Endothelial cell of umbilical vein (primary cell): ENCODE measurements around the gene GUCY2D. TPM values are rescaled to one million over a fixed set of nuclear protein-coding genes. Genes with fewer than 3 reads are reported as not detected.

Source experiments
- BruUV-seq: library from RNA; stranded (reverse); fragments of 400-500 nt; replicated peaks from 2 replicates; lab custom pipeline; 2021; lab: Mats Ljungman, UMichigan
- CTCF ChIA-PET: fragments of 300-600, 350-600 bp; sonication (Branson Sonifier 250); formaldehyde crosslinking; loops from one replicate; lab custom pipeline; 2021; ENCODE audit warnings: antibody characterized with exemption, inconsistent platforms; lab: Charles Lee
- POLR2A ChIA-PET: fragments of 300-600, 350-600 bp; sonication (Branson Sonifier 250); formaldehyde crosslinking; loops from one replicate; lab custom pipeline; 2021; ENCODE audit warnings: antibody characterized with exemption, inconsistent platforms; lab: Charles Lee
- DNase-seq: peaks from one replicate; pipeline ENCODE4 v3.0.0-alpha.2; 2011; ENCODE audit warnings: low read depth, low spot score
- FAIRE-seq: peaks from 2 replicates; lab custom pipeline; 2011; peaks lifted over from hg19 to GRCh38; lab: Jason Lieb, UNC
- H2AFZ ChIP-seq: 2 replicates; pipeline ENCODE4 v1.6.0; 2012; ENCODE audit warnings: low read depth, low read length, control low read depth, inconsistent platforms
- H3K27ac ChIP-seq: 2 replicates; pipeline ENCODE4 v1.5.1; 2011; ENCODE audit warnings: low read depth, mild to moderate bottlenecking, control low read depth, low read length, moderate library complexity; ENCODE audit not compliant: insufficient read depth
- H3K27me3 ChIP-seq, 2 experiments: 2 replicates each; pipeline versions ENCODE4 v1.6.0 to v1.6.1; 2011; ENCODE audit warnings: low read length in 2 of 2, mixed read lengths in 1 of 2; ENCODE audit not compliant: control insufficient read depth in 2 of 2, insufficient read depth in 2 of 2
- H3K36me3 ChIP-seq, 2 experiments: 2 replicates in 1 of 2; 3 replicates in 1 of 2; pipeline ENCODE4 v1.5.1; 2011; ENCODE audit warnings: low read length in 2 of 2, mild to moderate bottlenecking in 1 of 2, moderate library complexity in 1 of 2; ENCODE audit not compliant: control insufficient read depth in 2 of 2, insufficient read depth in 2 of 2; ENCODE audit errors: extremely low read depth in 1 of 2
- H3K4me1 ChIP-seq: 3 replicates; pipeline ENCODE4 v1.5.1; 2011; ENCODE audit warnings: mild to moderate bottlenecking, low read length; ENCODE audit not compliant: control insufficient read depth, insufficient read depth; ENCODE audit errors: extremely low read depth
- H3K4me2 ChIP-seq: 2 replicates; pipeline ENCODE4 v1.6.1; 2011; ENCODE audit warnings: low read length, control low read depth, mixed read lengths; ENCODE audit not compliant: insufficient read depth
- H3K4me3 ChIP-seq, 3 experiments: fragments of 200-600 bp in 1 of 3; sonication (generic), shearing (Covaris generic) in 1 of 3; replicated peaks in 1 of 3; 2 replicates each; pipeline ENCODE4 v1.5.1; 2011 to 2016; ENCODE audit warnings: control low read depth in 3 of 3, low read length in 3 of 3, mild to moderate bottlenecking in 2 of 3, inconsistent platforms in 1 of 3, low read depth in 1 of 3, moderate library complexity in 1 of 3; ENCODE audit not compliant: insufficient read depth in 1 of 3
- H3K79me2 ChIP-seq: 2 replicates; pipeline ENCODE4 v1.6.0; 2012; ENCODE audit warnings: low read length, inconsistent platforms; ENCODE audit not compliant: control insufficient read depth, insufficient read depth
- H3K9ac ChIP-seq: replicated peaks from 2 replicates; pipeline ENCODE3; 2011; ENCODE audit warnings: low read length, control low read depth; ENCODE audit not compliant: insufficient read depth; ENCODE audit errors: extremely low read depth
- H3K9me1 ChIP-seq: replicated peaks from 3 replicates; pipeline ENCODE4 v1.6.0; 2011; ENCODE audit warnings: mild to moderate bottlenecking, low read length; ENCODE audit not compliant: control insufficient read depth, insufficient read depth; ENCODE audit errors: extremely low read depth
- H3K9me3 ChIP-seq: replicated peaks from 2 replicates; pipeline ENCODE4 v1.5.1; 2012; ENCODE audit warnings: low read length, inconsistent platforms; ENCODE audit not compliant: control insufficient read depth, insufficient read depth
- H4K20me1 ChIP-seq: replicated peaks from 2 replicates; pipeline ENCODE3; 2011; ENCODE audit warnings: mild to moderate bottlenecking, low read length; ENCODE audit not compliant: control insufficient read depth, insufficient read depth; ENCODE audit errors: extremely low read depth
- EZH2 ChIP-seq: IDR thresholded peaks from 2 replicates; pipeline ENCODE4 v1.6.1; 2012; ENCODE audit warnings: borderline replicate concordance, low read depth, mild to moderate bottlenecking, moderate library complexity, low read length, inconsistent platforms; ENCODE audit not compliant: severe bottlenecking
- FOS ChIP-seq: IDR thresholded peaks from 2 replicates; pipeline ENCODE4 v1.6.1; 2011; ENCODE audit warnings: mild to moderate bottlenecking, low read length, moderate library complexity, borderline replicate concordance; ENCODE audit not compliant: insufficient read depth
- GATA2 ChIP-seq: IDR thresholded peaks from 2 replicates; pipeline ENCODE4 v1.7.0; 2011; ENCODE audit warnings: low read depth, mild to moderate bottlenecking, moderate library complexity, mixed read lengths, low read length; ENCODE audit not compliant: insufficient read length, insufficient read depth
- JUN ChIP-seq: IDR thresholded peaks from 2 replicates; pipeline ENCODE4 v1.6.1; 2011; ENCODE audit warnings: borderline replicate concordance, low read depth; ENCODE audit not compliant: insufficient read length, insufficient read depth
- MYC ChIP-seq: IDR thresholded peaks from one replicate; pipeline ENCODE4 v1.6.1; 2011; ENCODE audit warnings: mild to moderate bottlenecking, low read depth, low read length
- POLR2A ChIP-seq: IDR thresholded peaks from 2 replicates; pipeline ENCODE4 v1.6.1; 2012; ENCODE audit warnings: low read depth, mild to moderate bottlenecking, control low read depth, low read length
- POLR2AphosphoS5 ChIP-seq: IDR thresholded peaks from 2 replicates; pipeline ENCODE4 v1.6.1; 2012; ENCODE audit warnings: low read depth, mild to moderate bottlenecking, control low read depth, low read length, moderate library complexity; ENCODE audit not compliant: insufficient read depth
- dilution Hi-C: fragments of 300-500 bp; cut with MboI; formaldehyde crosslinking; loops from one replicate; pipeline ENCODE4 v1.15.0; 2019; ENCODE audit warnings: low sequenced_read_pairs; ENCODE audit not compliant: extremely low pct_ligation_motif_present
- intact Hi-C: fragments of 100-400 bp; cut with micrococcal nuclease; formaldehyde crosslinking; loops from one replicate; pipeline ENCODE4 v1.10.0; 2022
- polyA plus RNA-seq, 4 experiments: library from polyadenylated mRNA; depleted of rRNA in 3 of 4; stranded (reverse) in 3 of 4; unstranded in 1 of 4; fragments of >200 nt; gene quantifications; 2 replicates each; pipeline versions ENCODE4 v1.2.1 to v1.2.3, GENCODE V29; 2011 to 2012; ENCODE audit warnings: missing spikeins in 1 of 4
- total RNA-seq: library from RNA; stranded (reverse); gene quantifications from 2 replicates; pipeline ENCODE4 v1.2.3, GENCODE V29; 2021
- TF ChIP-seq, protein P1 (sequence below): IDR thresholded peaks from 2 replicates; pipeline ENCODE4 v1.6.1; 2011; ENCODE audit not compliant: insufficient read depth, insufficient read length
- TF ChIP-seq, protein P2 (sequence below), 2 donors: IDR thresholded peaks; 1 replicate in 1 of 2; 2 replicates in 1 of 2; pipeline ENCODE4 v1.5.1; 2011; ENCODE audit warnings: low read length in 2 of 2, mild to moderate bottlenecking in 2 of 2, moderate library complexity in 2 of 2, control low read depth in 1 of 2, inconsistent platforms in 1 of 2, low read depth in 1 of 2; ENCODE audit not compliant: insufficient read depth in 1 of 2; ENCODE audit errors: extremely low read depth in 1 of 2

Gene GUCY2D
- total and polyA plus RNA-seq, 2 donors (not counting 3 experiments of a cell fraction or from before 2014, with no cell fraction given) = not detected

DNA sequence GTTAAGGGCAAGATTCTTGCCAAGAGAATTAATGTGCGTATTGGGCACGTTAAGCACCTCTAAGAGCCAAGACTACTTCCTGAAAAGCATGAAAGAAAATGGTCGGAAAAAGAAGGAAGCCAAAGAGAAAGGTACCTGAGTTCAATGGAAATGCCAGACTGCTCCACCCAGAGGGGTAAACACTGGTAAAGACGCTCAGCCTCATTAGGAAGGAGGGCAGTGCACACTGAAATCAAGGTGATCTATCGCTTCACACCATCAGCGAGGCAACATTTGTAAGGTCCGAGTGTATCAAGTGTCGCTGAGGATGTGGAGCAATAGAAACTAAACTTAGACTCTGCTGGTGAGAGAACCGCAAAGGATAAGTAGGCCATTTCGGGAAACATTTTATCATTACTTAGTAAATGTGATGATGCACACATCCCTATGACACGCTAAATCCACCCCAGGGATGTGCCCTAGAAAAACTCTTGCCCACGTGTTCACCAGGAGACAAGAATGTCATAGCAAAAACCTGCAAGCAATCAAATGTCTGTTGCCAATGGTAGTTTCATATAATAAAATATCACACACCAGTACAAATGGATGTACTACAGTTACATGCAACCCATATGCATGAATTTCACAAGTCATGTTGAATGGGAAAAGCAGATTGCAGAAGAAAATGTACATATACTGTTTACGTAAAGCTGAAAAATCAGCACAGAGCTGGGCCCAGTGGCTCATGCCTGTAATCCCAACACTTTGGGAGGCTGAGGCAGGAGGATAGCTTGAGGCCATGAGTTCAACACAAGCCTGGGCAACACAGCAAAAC is 46.8 kb upstream of the GUCY2D start:
- DNase-seq (no peak), FAIRE-seq (no peak)
- ChIA-PET POLR2A (interaction anchor here (0.6 to 0.7 kb wide), 2 partner anchors 22 to 152 kb away, joined by 3 to 5 read pairs; no protein-coding TSS in a partner anchor), CTCF (interaction anchor here (0.7 to 1.7 kb wide), 6 partner anchors 10 to 86 kb away, joined by 3 to 4 read pairs (median 4); no protein-coding TSS in a partner anchor)
- Histone ChIP-seq H3K9me1 (no peaks in the 10 kb centered on the region), H3K79me2 (no peaks in the 10 kb centered on the region), H3K27me3 (peaks cover 0 to 2% of the 10 kb centered on the region in 2 experiments), H3K27ac (no peak overlapping the region), H2AFZ (no peak overlapping the region), H3K9ac (no peak overlapping the region), H3K4me2 (no peak overlapping the region), H3K36me3 (no peaks in the 10 kb centered on the region), H4K20me1 (no peaks in the 10 kb centered on the region), H3K9me3 (no peaks in the 10 kb centered on the region), H3K4me1 (no peaks in the 10 kb centered on the region), H3K4me3 (no peak overlapping the region)
- BruUV-seq = no TSS peak
- intact Hi-C loops (no loop called here), dilution Hi-C loops (no loop called here)
- TF ChIP-seq, protein P1, sequence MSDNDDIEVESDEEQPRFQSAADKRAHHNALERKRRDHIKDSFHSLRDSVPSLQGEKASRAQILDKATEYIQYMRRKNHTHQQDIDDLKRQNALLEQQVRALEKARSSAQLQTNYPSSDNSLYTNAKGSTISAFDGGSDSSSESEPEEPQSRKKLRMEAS = no peak
- no peak for TF ChIP-seq MYC
- TF ChIP-seq POLR2AphosphoS5 = no peak
- no peak for TF ChIP-seq GATA2
- TF ChIP-seq, protein P2, sequence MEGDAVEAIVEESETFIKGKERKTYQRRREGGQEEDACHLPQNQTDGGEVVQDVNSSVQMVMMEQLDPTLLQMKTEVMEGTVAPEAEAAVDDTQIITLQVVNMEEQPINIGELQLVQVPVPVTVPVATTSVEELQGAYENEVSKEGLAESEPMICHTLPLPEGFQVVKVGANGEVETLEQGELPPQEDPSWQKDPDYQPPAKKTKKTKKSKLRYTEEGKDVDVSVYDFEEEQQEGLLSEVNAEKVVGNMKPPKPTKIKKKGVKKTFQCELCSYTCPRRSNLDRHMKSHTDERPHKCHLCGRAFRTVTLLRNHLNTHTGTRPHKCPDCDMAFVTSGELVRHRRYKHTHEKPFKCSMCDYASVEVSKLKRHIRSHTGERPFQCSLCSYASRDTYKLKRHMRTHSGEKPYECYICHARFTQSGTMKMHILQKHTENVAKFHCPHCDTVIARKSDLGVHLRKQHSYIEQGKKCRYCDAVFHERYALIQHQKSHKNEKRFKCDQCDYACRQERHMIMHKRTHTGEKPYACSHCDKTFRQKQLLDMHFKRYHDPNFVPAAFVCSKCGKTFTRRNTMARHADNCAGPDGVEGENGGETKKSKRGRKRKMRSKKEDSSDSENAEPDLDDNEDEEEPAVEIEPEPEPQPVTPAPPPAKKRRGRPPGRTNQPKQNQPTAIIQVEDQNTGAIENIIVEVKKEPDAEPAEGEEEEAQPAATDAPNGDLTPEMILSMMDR (IDR thresholded peaks at IDR 0.05; ENCODE audit: extremely low read depth in 1 of 2, insufficient read depth in 1 of 2, low read depth in 1 of 2, low read length in 2 of 2) = no peak
- no peak for TF ChIP-seq FOS
- no peak for TF ChIP-seq POLR2A
- no peak for TF ChIP-seq EZH2
- TF ChIP-seq JUN = no peak
